GM19467 (cell line): Measurements from ENCODE around the gene SAMD9.
A peak's percentile ranks its signal among the peaks of the same experiment; 100 is the strongest.
"Not testable (repeated sequence)": the region's sequence is repeated elsewhere in the genome, so short reads cannot be mapped to it uniquely, and the experiment has no call there.

ENCODE experiments used
- ATAC-seq: cut with Tn5 transposase; IDR thresholded peaks from one replicate; pipeline ENCODE4 v1.9.1; 2021; ENCODE audit warnings: mild to moderate bottlenecking, moderate library complexity; ENCODE audit not compliant: unreplicated experiment

Gene SAMD9

GRCh38 chr7:93117852-93118530, at the start of gene SAMD9:
TSS of gene SAMD9 (minus strand) at chr7:93117979. CDS start at chr7:93106097, 11,882 bp downstream.
- ATAC-seq, result peak; percentile 100

GRCh38 chr7:93165447-93165846, 47.7 kb upstream of the SAMD9 start:
- peak; percentile 99 for ATAC-seq

GRCh38 chr7:93164766-93165165, 47.0 kb upstream of the SAMD9 start:
- ATAC-seq, result no peak

- ATAC-seq, result no peak
Measured at GRCh38 chr7:93161181-93161762, 43.5 kb upstream of the SAMD9 start.

GRCh38 chr7:93160410-93160809, 42.6 kb upstream of the SAMD9 start:
- no peak for ATAC-seq

- no peak for ATAC-seq
Measured at GRCh38 chr7:93159490-93159889, 41.7 kb upstream of the SAMD9 start.

- ATAC-seq, result no peak
Measured at GRCh38 chr7:93156884-93157283, 39.1 kb upstream of the SAMD9 start.

- no peak for ATAC-seq
Measured at GRCh38 chr7:93150200-93150835, 32.5 kb upstream of the SAMD9 start.

GRCh38 chr7:93148727-93149126, 30.9 kb upstream of the SAMD9 start:
- ATAC-seq, result no peak

- peak; percentile 55 for ATAC-seq
Measured at GRCh38 chr7:93148144-93148543, 30.4 kb upstream of the SAMD9 start, which contains the start of gene SAMD9L. TSS of gene SAMD9L (minus strand) at chr7:93148385. CDS start at chr7:93135971, 12,414 bp downstream.

GRCh38 chr7:93147363-93147762, 29.6 kb upstream of the SAMD9 start:
- peak; percentile 81 for ATAC-seq

- no peak for ATAC-seq
Measured at GRCh38 chr7:93146472-93147141, 28.8 kb upstream of the SAMD9 start.

GRCh38 chr7:93146036-93146435, 28.3 kb upstream of the SAMD9 start:
- no peak for ATAC-seq

- ATAC-seq, result no peak
Measured at GRCh38 chr7:93145354-93145753, 27.6 kb upstream of the SAMD9 start.

- ATAC-seq, result no peak
Measured at GRCh38 chr7:93142127-93142526, 24.3 kb upstream of the SAMD9 start.

GRCh38 chr7:93140582-93141191, 22.9 kb upstream of the SAMD9 start:
- no peak for ATAC-seq

GRCh38 chr7:93138576-93138975, 20.8 kb upstream of the SAMD9 start:
- ATAC-seq, result no peak

GRCh38 chr7:93133005-93133404, 15.2 kb upstream of the SAMD9 start:
- ATAC-seq, result no peak

GRCh38 chr7:93132216-93132615, 14.4 kb upstream of the SAMD9 start:
- ATAC-seq, result no peak

- not testable (repeated sequence) for ATAC-seq
Measured at GRCh38 chr7:93126954-93127353, 9.2 kb upstream of the SAMD9 start.

- ATAC-seq, result not testable (repeated sequence)
Measured at GRCh38 chr7:93123532-93123931, 5.8 kb upstream of the SAMD9 start.
